Fibroblast of skin of left quadriceps (primary cell): ENCODE results near the gene CIB4.

Source experiments
- DNase-seq, 2 experiments: peaks; one replicate each; pipeline ENCODE4 v3.0.0-alpha.2; 2013; ENCODE audit warnings: low read depth in 2 of 2

CIB4 gene

DNA sequence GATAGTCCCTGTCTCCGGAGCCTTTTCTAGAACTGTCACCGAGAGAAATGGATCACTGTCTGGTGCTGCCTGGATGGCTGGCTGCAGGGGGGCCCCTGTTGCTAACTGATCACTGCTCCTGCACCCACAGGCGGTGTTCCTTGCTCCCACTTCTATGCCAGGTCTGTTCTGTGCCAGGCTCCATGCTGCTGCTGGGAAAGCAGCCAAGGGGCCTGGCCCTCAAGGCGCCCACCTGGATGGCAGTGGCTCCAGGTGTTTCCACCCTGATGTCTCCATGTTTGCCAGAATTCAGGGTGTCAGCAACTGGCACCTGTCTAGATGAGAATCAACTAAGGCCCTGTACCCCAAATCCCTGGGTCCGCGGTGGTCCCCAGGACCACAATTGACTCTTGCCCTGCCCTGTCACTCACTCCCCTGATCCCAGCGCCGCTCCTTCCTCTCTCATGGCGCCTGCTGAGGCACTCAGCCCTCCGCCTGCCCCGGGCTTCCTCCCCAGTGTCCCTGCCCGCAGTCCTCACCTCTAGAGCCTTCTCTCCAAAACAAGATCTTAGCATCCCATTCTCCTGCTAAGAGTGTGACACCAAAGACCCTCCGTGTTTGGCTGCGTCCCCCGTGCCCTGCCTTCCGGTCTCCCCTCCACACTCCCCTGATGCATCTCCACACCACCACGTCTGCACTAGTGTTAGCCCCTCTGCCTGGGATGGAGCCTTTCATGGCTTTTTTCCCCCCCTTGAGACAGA, 90.7 kb downstream of the CIB4 start:
- no peak for DNase-seq

DNA sequence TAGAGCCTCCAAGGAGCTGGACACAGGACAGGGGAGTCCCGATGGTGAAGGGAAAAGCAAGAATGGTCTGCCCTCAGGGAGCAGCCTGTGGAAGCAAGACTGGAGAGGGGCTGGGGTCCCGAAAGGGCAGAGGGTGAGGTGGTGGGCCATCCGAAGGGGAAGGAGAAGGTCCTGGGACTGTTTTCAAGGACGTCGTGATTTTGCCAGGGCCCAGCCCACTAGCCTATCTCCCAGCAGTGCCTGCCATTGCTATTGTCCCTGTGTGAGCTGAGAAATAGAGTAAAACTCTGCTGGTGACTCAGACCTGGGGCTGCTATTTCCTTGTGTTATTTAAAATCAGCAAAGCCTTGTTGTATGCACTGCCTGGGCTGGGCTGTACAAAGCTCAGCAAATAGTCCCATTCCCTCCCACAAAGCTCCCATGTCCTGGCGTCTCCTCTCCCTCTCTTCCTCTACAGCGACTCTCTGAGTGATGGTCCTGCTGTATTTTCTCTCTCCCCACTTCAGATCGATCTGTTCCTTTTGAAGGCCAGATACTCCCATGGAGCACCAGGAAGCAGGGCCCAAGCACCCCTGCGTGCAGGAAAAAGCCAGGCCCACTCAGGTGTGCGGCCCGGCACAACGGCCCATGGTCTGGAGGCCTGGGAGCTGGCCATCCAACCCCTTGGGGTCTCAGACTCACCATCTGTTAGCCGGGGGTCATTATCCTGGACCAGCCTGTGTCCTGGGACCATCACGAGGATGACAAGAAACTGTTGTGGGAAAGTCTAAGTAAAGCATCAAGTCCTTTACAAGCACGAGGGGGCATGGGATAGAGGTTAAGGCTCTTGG, 98.3 kb downstream of the CIB4 start:
- DNase-seq, result no peak

DNA sequence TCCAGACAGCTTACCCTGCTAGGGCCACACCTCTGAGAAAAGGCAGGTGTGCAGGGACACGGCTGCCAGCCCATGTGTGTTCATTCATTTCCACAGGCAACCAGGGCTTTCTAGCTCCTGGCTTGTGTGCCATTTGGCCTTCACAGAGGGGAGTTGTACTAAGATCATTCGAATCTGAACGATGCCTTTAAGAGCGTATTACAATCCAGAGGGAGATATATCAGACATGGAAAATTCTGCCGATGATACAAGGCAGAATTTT, 99.0 kb downstream of the CIB4 start:
- DNase-seq, result no peak

GRCh38 chr2:26541401-26542193, 99.6 kb downstream of the CIB4 start:
- no peak for DNase-seq

- no peak for DNase-seq
Measured at GRCh38 chr2:26540961-26541360, 100.2 kb downstream of the CIB4 start.

- no peak for DNase-seq
Measured at GRCh38 chr2:26540306-26540705, 100.9 kb downstream of the CIB4 start.

DNA sequence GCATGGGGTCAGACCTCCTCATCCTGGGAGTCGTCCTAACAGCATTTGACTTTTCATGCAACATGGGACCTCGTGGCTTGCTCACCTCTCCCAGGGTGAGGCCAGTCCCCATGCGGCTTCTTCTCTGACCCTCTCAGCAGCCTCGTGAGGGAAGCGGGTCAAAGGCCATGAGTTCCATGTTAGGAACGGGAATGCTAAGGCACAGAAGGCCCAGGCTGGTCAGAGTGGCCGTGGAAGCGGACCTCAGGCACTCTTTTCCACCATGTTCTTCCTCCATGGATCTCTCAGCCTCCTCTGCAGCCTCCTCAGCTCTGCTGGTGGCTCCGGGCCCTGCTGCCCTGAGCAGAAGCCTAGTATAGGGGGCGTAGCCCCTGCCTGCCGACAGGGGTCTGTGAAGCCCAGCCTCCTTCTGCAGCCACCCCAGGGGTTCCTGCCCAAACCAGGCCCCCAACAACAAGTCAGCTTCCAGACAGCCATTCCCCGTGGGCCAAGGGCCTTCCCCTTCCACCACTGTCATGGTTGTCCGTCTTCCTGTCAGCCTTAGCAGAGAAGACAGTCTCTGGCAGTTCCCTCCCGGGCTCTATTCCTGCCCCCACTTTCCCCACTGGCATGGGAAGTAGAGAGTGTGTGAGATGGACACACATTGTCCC, 103.2 kb downstream of the CIB4 start:
- no peak for DNase-seq

DNA sequence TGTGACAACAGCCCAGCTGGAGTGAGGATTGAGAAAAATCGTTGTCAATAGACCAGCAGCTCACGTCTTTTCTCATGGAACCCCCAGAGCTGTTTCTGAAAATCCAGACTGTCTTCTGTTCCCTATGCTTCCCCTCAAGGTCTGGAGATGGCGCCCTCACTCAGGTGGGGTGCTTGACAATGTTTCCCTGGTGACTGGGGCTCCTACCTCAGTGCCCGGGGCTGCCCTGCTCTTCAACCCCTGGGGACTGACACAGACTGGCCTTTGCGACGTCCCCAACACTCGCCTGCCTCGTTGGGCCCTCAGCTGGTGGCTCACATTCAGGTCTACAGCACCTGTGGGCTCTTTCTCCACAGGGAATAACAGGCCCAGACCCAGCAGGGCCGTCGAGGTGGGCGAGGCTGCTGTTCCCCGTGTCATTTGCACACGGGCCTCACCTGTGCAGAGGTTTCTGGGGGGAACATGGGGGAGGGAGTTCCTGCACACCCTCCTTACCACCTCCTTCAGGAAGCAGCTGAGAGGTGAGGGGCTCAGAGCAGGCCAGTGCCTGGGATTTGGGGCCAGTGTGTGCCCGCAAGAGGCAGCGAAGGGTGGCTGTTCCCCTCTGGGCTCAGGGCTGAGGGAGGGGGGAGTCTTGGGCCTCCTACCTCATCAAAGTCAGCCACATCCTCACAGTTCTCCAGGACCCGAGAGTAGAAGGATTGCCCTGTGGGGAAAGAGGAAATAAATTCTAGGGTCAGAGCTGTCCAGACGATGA, 103.9 kb downstream of the CIB4 start:
- DNase-seq, result no peak

GRCh38 chr2:26536371-26537068, 104.6 kb downstream of the CIB4 start:
- DNase-seq, result no peak

DNA sequence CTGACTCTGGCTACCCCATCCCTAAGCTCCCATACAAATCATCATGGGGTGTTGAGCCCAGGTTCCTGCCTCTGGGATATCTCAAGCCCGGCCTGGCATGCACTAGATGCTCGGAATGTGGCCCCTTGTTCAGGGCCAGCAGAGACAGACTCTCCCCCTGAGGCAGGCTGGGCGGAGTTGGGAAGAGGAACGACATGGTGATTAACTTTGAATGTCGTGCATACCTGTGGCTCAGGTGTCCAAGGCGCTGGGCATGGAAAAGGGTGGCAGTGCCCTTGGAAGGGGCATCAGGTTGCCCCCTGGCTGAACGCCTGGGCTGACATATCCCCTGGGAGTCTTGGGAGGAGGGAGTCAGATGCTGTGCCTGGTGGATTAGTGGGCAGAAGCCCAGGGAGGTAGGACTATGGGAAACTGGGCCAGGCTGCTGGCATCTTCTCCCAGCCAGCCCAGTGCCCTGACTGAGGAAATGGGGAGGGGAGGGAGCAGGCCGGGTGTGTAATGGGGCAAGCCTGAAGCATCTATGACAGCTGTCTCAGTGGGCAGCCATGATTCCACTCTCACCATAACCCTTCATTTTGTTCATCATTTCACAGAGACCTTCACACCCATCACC, 105.4 kb downstream of the CIB4 start:
- DNase-seq, result no peak

- DNase-seq, result no peak
Measured at GRCh38 chr2:26534865-26535662, 106.1 kb downstream of the CIB4 start.

DNA sequence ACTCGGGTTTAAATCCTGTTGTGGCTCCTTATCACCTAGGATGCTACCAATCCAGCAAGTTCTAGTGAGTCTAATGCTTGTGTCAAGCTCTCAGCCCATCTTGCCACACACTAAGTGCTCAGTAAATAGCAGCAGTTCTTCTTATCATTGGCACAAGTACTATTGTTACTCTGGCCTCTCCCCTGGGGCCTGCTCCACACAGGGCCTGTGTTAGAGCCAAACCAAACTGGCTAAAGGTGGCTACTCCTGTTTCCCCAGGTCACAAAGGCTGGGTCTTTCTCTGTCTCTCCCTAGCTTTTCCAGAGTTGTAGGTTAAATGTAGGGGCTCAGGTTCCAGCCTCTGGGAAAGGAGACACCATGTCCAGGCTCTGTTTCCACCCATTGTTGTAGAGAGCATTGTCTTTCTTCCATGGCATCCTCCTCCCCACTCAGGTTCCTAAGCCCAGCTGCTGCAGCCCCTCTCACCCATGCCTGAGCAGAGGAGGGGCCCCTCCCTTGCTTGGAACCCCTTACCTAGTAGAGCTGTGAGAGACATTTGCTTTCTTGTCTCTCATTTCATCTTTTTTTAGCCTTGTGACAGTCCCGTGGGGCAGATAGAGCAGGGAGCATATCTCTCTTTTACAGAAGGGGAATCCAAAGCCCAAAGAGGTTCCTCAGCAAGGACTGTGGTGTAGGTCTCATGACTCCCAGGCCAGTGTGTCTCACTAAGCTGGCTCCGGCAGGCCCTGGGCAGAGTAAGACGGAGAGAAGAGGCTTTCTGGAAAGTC, 106.9 kb downstream of the CIB4 start:
- no peak for DNase-seq

GRCh38 chr2:26533661-26534060, 107.5 kb downstream of the CIB4 start:
- DNase-seq, result no peak

DNA sequence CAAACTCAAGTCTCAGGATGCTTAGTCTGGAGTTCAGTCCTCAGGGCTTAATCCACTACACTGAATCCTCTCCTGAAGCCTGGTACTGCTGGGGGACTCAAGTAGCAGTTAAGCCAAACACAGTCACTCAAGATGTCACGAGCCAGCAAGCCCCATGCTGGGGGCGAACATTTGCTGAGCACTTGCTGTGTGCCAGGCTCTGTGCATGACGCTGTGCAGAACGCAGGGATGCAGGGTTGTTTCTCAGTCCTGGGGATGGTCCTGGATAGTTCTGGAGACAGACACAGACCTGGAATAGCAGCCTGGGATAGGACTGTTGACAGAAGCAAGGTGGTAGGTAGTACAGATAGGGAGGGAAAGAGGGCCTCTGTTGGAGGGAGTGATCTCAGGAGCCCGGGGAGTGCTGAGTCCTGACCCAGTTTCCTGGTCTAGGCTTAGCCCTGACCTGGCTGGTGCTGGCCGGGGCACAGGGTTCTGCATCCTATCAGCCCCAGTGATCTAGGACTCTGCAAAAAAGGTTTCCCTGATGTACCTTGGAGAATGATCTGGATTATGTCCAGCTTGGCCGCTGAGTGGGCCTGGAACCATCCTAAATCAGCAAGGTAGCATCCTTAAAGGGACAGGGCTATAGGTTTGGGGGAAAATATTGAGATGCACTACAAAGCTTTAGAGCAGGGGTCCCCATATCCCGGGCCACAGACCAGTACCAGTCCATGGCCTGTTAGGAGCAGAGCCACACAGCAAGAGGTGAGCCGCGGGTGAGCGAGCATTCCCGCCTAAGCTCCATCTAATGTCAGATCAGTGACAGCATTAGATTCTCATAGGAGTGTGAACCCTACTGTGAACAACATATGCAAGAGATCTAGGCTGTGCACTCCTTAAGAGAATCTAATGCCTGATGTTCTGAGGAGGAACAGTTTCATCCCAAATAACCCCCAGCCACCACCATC, 108.6 kb downstream of the CIB4 start:
- no peak for DNase-seq
